ENCODE results near the gene ABHD2. TPM values are rescaled to one million over a fixed set of nuclear protein-coding genes. Genes with fewer than 3 reads are reported as not detected.

The ABHD2 gene
- total and polyA plus RNA-seq, 9 of the 15 experiments (the other 6 are each of a cell fraction or from before 2014, with no cell fraction given), result 16.9 to 99.8 (median 47.5) TPM

DNA sequence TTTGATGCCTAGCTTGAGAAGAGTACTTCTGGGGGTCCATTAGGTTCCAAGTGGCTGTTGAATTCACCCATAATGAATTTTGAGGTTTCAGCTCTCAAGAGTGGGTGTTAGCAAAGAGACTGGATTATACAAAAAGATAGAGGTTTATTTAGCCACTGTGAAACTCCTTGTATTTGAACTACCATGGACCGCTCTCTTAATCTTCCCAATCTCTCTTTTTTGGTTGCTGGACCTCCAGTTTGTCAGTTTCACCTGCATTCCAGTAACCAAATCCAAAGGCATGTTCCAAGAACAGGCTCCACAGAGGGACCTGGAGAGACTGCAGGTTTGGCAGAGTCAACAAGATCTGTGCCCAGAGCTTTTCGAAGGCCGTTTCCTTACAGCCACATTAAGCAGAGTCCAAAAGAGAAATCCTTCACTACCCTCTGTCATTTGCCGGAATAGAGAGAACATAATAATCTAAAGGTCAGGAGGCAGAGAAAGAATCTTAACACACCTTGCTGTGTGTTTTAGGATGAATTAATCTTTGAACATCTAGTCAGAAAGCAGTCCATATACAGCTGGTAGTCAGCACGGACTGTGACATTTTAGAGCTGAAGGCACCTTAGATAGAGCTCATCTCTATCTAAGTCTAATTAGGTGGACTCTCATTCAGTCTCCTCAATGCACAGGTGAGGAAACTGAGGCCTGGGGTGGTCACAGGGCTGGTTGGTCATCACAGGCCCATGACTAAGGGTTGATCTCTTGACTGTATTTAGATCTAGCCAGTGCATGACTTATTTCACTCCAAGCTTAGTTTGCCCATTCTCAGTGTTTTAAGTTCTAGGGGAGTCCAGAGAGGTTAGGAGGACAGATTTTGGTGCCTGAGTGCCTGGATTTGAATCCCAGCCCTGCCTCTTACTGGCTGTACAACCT, 1.3 kb downstream of the ABHD2 start:
- no peaks in the 10 kb centered on the region for H3K9me1 ChIP-seq (ENCODE audit: control insufficient read depth, insufficient read depth, low read length)
- H3K4me2 ChIP-seq (ENCODE audit: insufficient read depth, low read length), result peak overlapping the region; percentile 83
- in situ Hi-C loops (cut with MboI) (no loop called here), intact Hi-C loops (cut with micrococcal nuclease) (loop anchor here (2.0 kb wide), 2 partner anchors 33 to 39 kb away; no protein-coding TSS in a partner anchor)
- H2AFZ ChIP-seq (ENCODE audit: low read depth, low read length), result no peak overlapping the region
- peaks cover 19% of the 10 kb centered on the region; the same call in 2 of the 3 replicates for H3K36me3 ChIP-seq (ENCODE audit: control insufficient read depth, insufficient read depth, low read length)
- peak overlapping the region; percentile 69 to 96 for H3K9ac ChIP-seq (ENCODE audit: insufficient read depth in 1 of 2, low read depth in 2 of 2, low read length in 2 of 2)
- ChIA-PET POLR2A (interaction anchor here (0.7 to 5.9 kb wide), 12 partner anchors 10 to 454 kb away, joined by 3 to 62 read pairs (median 3); no protein-coding TSS in a partner anchor), CTCF (ENCODE audit: low intra/inter-chr PET ratio) (interaction anchor here (0.6 kb wide), 1 partner anchor 40 kb away, joined by 4 read pairs; no protein-coding TSS in a partner anchor)
- peaks cover 69% of the 10 kb centered on the region for H3K79me2 ChIP-seq (ENCODE audit: control insufficient read depth, insufficient read depth, low read length)
- WGBS (ENCODE audit: insufficient coverage, low coverage, missing lambda C conversion rate), result 24% methylated on average over 5 of the region's 5 CpGs
- FAIRE-seq (no peak), ATAC-seq (no peak), DNase-seq (ENCODE audit: extremely low read depth in 1 of 4, low spot score in 3 of 4) (no peak)
- no peaks in the 10 kb centered on the region for H3K27me3 ChIP-seq (ENCODE audit: control insufficient read depth in 2 of 2, insufficient read depth in 2 of 2, low read length in 2 of 2)
- peak overlapping the region; percentile 72 for H3K4me3 ChIP-seq
- H4K20me1 ChIP-seq (replicated peaks; ENCODE audit: control insufficient read depth, insufficient read depth, low read length), result no peaks in the 10 kb centered on the region
- BruUV-seq (replicated peaks), result TSS peak; percentile 34
- no peaks in the 10 kb centered on the region for H3K9me3 ChIP-seq (replicated peaks; ENCODE audit: control insufficient read depth, insufficient read depth, low read depth, low read length)
- peaks cover 42 to 46% of the 10 kb centered on the region in 2 experiments for H3K4me1 ChIP-seq (replicated peaks in 1 of 2; ENCODE audit: control insufficient read depth in 2 of 2, insufficient read depth in 2 of 2, low read length in 2 of 2)
- peak overlapping the region; percentile 72 for H3K27ac ChIP-seq (ENCODE audit: extremely low read depth, low read depth, low read length)
- TF ChIP-seq SPI1 (IDR thresholded peaks at IDR 0.05; ENCODE audit: borderline replicate concordance, low read depth, low read length) (no peak), RBM25 (IDR thresholded peaks at IDR 0.05; ENCODE audit: low read depth, low read length, severe bottlenecking) (peak; percentile 38), SMAD4 (CRISPR knock-in tag; conservative IDR thresholded peaks at IDR 0.05) (0 out of 2 replicates have a peak, but pooled peaks have one; percentile 0), RBM39 (optimal IDR thresholded peaks at IDR 0.05; ENCODE audit: low read depth, low read length) (no peak), NCOR1 (IDR thresholded peaks at IDR 0.05) (0 out of 2 replicates have a peak, but pooled peaks have one; percentile 12), NR2C1 (IDR thresholded peaks at IDR 0.05) (no peak), NR2C1 (tag; IDR thresholded peaks at IDR 0.05) (no peak), ZNF224 (CRISPR knock-in tag; IDR thresholded peaks at IDR 0.05) (no peak), BCOR (IDR thresholded peaks at IDR 0.05) (peak; percentile 45; the same call in 1 of the 2 replicates), PHF8 (IDR thresholded peaks at IDR 0.05; ENCODE audit: borderline replicate concordance, low read length) (no peak), ZBTB17 (CRISPR knock-in tag; IDR thresholded peaks at IDR 0.05) (peak; percentile 10; the same call in 1 of the 2 replicates), EHMT2 (IDR thresholded peaks at IDR 0.05) (0 out of 2 replicates have a peak, but pooled peaks have one; percentile 2), CBFB (CRISPR knock-in tag; IDR thresholded peaks at IDR 0.05) (no peak), GATA2 (CRISPR knock-in tag; IDR thresholded peaks at IDR 0.05) (peak; percentile 39; the same call in 1 of the 2 replicates), ZNF766 (CRISPR knock-in tag; conservative IDR thresholded peaks at IDR 0.05) (peak; percentile 95), ZFP36 (IDR thresholded peaks at IDR 0.05; ENCODE audit: low read depth, low read length, partially characterized antibody) (peak; percentile 50)
- TF ChIP-seq, protein P1, sequence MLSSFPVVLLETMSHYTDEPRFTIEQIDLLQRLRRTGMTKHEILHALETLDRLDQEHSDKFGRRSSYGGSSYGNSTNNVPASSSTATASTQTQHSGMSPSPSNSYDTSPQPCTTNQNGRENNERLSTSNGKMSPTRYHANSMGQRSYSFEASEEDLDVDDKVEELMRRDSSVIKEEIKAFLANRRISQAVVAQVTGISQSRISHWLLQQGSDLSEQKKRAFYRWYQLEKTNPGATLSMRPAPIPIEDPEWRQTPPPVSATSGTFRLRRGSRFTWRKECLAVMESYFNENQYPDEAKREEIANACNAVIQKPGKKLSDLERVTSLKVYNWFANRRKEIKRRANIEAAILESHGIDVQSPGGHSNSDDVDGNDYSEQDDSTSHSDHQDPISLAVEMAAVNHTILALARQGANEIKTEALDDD (IDR thresholded peaks at IDR 0.05), result 0 out of 2 replicates have a peak, but pooled peaks have one; percentile 42
- TF ChIP-seq, protein P2, sequence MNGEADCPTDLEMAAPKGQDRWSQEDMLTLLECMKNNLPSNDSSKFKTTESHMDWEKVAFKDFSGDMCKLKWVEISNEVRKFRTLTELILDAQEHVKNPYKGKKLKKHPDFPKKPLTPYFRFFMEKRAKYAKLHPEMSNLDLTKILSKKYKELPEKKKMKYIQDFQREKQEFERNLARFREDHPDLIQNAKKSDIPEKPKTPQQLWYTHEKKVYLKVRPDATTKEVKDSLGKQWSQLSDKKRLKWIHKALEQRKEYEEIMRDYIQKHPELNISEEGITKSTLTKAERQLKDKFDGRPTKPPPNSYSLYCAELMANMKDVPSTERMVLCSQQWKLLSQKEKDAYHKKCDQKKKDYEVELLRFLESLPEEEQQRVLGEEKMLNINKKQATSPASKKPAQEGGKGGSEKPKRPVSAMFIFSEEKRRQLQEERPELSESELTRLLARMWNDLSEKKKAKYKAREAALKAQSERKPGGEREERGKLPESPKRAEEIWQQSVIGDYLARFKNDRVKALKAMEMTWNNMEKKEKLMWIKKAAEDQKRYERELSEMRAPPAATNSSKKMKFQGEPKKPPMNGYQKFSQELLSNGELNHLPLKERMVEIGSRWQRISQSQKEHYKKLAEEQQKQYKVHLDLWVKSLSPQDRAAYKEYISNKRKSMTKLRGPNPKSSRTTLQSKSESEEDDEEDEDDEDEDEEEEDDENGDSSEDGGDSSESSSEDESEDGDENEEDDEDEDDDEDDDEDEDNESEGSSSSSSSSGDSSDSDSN (IDR thresholded peaks at IDR 0.05; ENCODE audit: borderline replicate concordance in 1 of 2, low read depth in 2 of 2, low read length in 2 of 2), result 0 out of 4 replicates have a peak, but pooled peaks of 1 of the 2 experiments have one; percentile 35
